Thoracic aorta (tissue), 2 donors: ENCODE results near the gene PHLDA1. TPM values are rescaled to one million over a fixed set of nuclear protein-coding genes. Genes with fewer than 3 reads are reported as not detected.

Experiments used
- ATAC-seq: fragments of 150-250 bp; one replicate; pipeline ENCODE4 v1.8.0; 2017; ENCODE audit warnings: low read depth; ENCODE audit not compliant: insufficient number of reproducible peaks, low FRiP score
- DNase-seq: peaks from one replicate; pipeline ENCODE4 v3.0.0-alpha.2; 2020; ENCODE audit warnings: low spot score
- H3K27ac ChIP-seq, 2 donors: fragments of 200-600 bp; sonication (generic); 1 replicate in 1 of 2; 2 replicates in 1 of 2; pipeline ENCODE4 v1.5.1; 2016; ENCODE audit warnings: mild to moderate bottlenecking in 2 of 2, moderate library complexity in 2 of 2
- H3K27me3 ChIP-seq: fragments of 200-600 bp; sonication (generic); replicated peaks from 2 replicates; pipeline ENCODE4 v1.6.0; 2016; ENCODE audit warnings: mild to moderate bottlenecking; ENCODE audit not compliant: insufficient read depth
- H3K36me3 ChIP-seq: fragments of 200-600 bp; sonication (generic); one replicate; pipeline ENCODE4 v1.5.1; 2016
- H3K4me1 ChIP-seq, 2 donors: fragments of 200-600 bp; sonication (generic); 1 replicate in 1 of 2; 2 replicates in 1 of 2; pipeline versions ENCODE4 v1.5.1 to v1.6.0; 2016; ENCODE audit warnings: low read depth in 2 of 2, mild to moderate bottlenecking in 1 of 2; ENCODE audit not compliant: control insufficient read depth in 1 of 2
- H3K4me3 ChIP-seq: fragments of 200-600 bp; sonication (generic); 2 replicates; pipeline ENCODE4 v1.5.1; 2016; ENCODE audit warnings: mild to moderate bottlenecking
- H3K9me3 ChIP-seq: fragments of 200-600 bp; sonication (generic); 2 replicates; pipeline ENCODE4 v1.5.1; 2016
- CTCF ChIP-seq: fragments of 200-600 bp; sonication (generic); IDR thresholded peaks from one replicate; pipeline ENCODE4 v1.5.1; 2019; ENCODE audit warnings: antibody characterized with exemption
- total RNA-seq, 2 donors: library from RNA; depleted of rRNA; stranded (reverse); fragments of >200 nt; gene quantifications; one replicate each; pipeline versions ENCODE4 v1.1.0 to v1.2.3, GENCODE V29; 2016

The PHLDA1 gene
- total RNA-seq, 2 donors from 2014 or later, result 27.3 to 35.3 TPM

GRCh38 chr12:76024102-76024781 is 7.3 kb downstream of the PHLDA1 start:
- DNase-seq (no peak), ATAC-seq (no peak)
- no peaks in the 10 kb centered on the region for H3K36me3 ChIP-seq
- TF ChIP-seq CTCF, result no peak
- H3K4me1 ChIP-seq, result peaks cover 7 to 22% of the 10 kb centered on the region in 2 donors
- no peaks in the 10 kb centered on the region for H3K9me3 ChIP-seq
- H3K4me3 ChIP-seq, result no peak overlapping the region
- H3K27ac ChIP-seq, result no peak overlapping the region
- no peaks in the 10 kb centered on the region for H3K27me3 ChIP-seq

- no peak for TF ChIP-seq CTCF
- H3K4me3 ChIP-seq, result no peak overlapping the region
- no peaks in the 10 kb centered on the region for H3K27me3 ChIP-seq
- no peaks in the 10 kb centered on the region for H3K36me3 ChIP-seq
- peaks cover 0 to 12% of the 10 kb centered on the region in 2 donors for H3K4me1 ChIP-seq
- no peaks in the 10 kb centered on the region for H3K9me3 ChIP-seq
- no peak for ATAC-seq
- no peak for DNase-seq
- no peak overlapping the region for H3K27ac ChIP-seq
These were observed 8.4 kb downstream of the PHLDA1 start for GRCh38 chr12:76023069-76023690.

GRCh38 chr12:76022506-76022905 is 9.1 kb downstream of the PHLDA1 start:
- H3K4me3 ChIP-seq, result no peak overlapping the region
- TF ChIP-seq CTCF, result no peak
- no peaks in the 10 kb centered on the region for H3K27me3 ChIP-seq
- no peak for DNase-seq
- no peaks in the 10 kb centered on the region for H3K36me3 ChIP-seq
- H3K4me1 ChIP-seq, result peaks cover 0 to 9% of the 10 kb centered on the region in 2 donors
- no peak overlapping the region for H3K27ac ChIP-seq
- no peak for ATAC-seq
- no peaks in the 10 kb centered on the region for H3K9me3 ChIP-seq

- Histone ChIP-seq H3K4me1 (peaks cover 0 to 6% of the 10 kb centered on the region in 2 donors), H3K36me3 (no peaks in the 10 kb centered on the region), H3K9me3 (no peaks in the 10 kb centered on the region), H3K27me3 (no peaks in the 10 kb centered on the region), H3K4me3 (no peak overlapping the region), H3K27ac (peak overlapping the region in 1 of 2 donors; percentile 45)
- TF ChIP-seq CTCF, result no peak
- ATAC-seq (peak; percentile 57), DNase-seq (no peak)
These were observed 10.6 kb downstream of the PHLDA1 start for GRCh38 chr12:76020731-76021672.

- Histone ChIP-seq H3K27me3 (no peaks in the 10 kb centered on the region), H3K36me3 (no peaks in the 10 kb centered on the region), H3K27ac (peak overlapping the region in 1 of 2 donors; percentile 45), H3K4me1 (peaks cover 0 to 6% of the 10 kb centered on the region in 2 donors), H3K9me3 (no peaks in the 10 kb centered on the region), H3K4me3 (no peak overlapping the region)
- ATAC-seq, result no peak
- DNase-seq, result no peak
- TF ChIP-seq CTCF, result no peak
These were observed 11.3 kb downstream of the PHLDA1 start for GRCh38 chr12:76020281-76020680.
